ENCODE measurements around the gene AOPEP.

DNA sequence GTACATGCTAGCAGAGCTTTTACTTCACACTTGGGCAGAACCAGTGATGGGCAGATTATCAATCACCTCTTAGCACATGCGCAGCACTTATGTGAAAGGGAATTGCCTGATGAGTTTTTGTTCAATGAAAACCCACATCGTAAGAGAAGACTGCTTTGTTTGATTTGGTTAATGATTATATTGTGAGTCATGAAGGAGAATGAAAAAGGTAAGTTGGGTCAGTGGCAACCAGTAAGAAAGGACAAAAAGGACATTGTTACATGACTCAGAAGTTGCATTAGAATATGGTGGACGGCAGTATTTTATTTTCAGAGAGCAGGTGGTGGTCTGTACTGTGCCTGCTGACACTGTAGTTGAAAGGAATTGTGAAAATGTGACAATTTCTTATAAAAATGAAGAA is 127.4 kb downstream of the AOPEP start:
- TF ChIP-seq, protein P1, sequence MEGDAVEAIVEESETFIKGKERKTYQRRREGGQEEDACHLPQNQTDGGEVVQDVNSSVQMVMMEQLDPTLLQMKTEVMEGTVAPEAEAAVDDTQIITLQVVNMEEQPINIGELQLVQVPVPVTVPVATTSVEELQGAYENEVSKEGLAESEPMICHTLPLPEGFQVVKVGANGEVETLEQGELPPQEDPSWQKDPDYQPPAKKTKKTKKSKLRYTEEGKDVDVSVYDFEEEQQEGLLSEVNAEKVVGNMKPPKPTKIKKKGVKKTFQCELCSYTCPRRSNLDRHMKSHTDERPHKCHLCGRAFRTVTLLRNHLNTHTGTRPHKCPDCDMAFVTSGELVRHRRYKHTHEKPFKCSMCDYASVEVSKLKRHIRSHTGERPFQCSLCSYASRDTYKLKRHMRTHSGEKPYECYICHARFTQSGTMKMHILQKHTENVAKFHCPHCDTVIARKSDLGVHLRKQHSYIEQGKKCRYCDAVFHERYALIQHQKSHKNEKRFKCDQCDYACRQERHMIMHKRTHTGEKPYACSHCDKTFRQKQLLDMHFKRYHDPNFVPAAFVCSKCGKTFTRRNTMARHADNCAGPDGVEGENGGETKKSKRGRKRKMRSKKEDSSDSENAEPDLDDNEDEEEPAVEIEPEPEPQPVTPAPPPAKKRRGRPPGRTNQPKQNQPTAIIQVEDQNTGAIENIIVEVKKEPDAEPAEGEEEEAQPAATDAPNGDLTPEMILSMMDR (IDR thresholded peaks at IDR 0.05) = no peak
- no peak for TF ChIP-seq NR3C1 (CRISPR knock-in tag; conservative IDR thresholded peaks at IDR 0.05; ENCODE audit: low read depth)
- TF ChIP-seq ZNF121 (CRISPR knock-in tag; IDR thresholded peaks at IDR 0.05) = no peak
- TF ChIP-seq, protein P2, sequence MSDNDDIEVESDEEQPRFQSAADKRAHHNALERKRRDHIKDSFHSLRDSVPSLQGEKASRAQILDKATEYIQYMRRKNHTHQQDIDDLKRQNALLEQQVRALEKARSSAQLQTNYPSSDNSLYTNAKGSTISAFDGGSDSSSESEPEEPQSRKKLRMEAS (CRISPR knock-in tag; IDR thresholded peaks at IDR 0.05) = no peak
- TF ChIP-seq, protein P3, sequence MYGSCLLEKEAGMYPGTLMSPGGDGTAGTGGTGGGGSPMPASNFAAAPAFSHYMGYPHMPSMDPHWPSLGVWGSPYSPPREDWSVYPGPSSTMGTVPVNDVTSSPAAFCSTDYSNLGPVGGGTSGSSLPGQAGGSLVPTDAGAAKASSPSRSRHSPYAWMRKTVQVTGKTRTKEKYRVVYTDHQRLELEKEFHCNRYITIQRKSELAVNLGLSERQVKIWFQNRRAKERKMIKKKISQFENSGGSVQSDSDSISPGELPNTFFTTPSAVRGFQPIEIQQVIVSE (CRISPR knock-in tag; IDR thresholded peaks at IDR 0.05; ENCODE audit: borderline replicate concordance) = no peak
- TF ChIP-seq, protein P4, sequence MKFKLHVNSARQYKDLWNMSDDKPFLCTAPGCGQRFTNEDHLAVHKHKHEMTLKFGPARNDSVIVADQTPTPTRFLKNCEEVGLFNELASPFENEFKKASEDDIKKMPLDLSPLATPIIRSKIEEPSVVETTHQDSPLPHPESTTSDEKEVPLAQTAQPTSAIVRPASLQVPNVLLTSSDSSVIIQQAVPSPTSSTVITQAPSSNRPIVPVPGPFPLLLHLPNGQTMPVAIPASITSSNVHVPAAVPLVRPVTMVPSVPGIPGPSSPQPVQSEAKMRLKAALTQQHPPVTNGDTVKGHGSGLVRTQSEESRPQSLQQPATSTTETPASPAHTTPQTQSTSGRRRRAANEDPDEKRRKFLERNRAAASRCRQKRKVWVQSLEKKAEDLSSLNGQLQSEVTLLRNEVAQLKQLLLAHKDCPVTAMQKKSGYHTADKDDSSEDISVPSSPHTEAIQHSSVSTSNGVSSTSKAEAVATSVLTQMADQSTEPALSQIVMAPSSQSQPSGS (CRISPR knock-in tag; IDR thresholded peaks at IDR 0.05; ENCODE audit: borderline replicate concordance, low read depth) = no peak
- TF ChIP-seq, protein P5, sequence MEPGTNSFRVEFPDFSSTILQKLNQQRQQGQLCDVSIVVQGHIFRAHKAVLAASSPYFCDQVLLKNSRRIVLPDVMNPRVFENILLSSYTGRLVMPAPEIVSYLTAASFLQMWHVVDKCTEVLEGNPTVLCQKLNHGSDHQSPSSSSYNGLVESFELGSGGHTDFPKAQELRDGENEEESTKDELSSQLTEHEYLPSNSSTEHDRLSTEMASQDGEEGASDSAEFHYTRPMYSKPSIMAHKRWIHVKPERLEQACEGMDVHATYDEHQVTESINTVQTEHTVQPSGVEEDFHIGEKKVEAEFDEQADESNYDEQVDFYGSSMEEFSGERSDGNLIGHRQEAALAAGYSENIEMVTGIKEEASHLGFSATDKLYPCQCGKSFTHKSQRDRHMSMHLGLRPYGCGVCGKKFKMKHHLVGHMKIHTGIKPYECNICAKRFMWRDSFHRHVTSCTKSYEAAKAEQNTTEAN (CRISPR knock-in tag; IDR thresholded peaks at IDR 0.05) = no peak
- TF ChIP-seq CREB1 (CRISPR knock-in tag; IDR thresholded peaks at IDR 0.05) = no peak
- no peak for TF ChIP-seq ESRRA (CRISPR knock-in tag; IDR thresholded peaks at IDR 0.05; ENCODE audit: borderline replicate concordance)

All from WTC11 (cell line).